ENCODE results near the gene DRAXIN.

Gene DRAXIN

DNA sequence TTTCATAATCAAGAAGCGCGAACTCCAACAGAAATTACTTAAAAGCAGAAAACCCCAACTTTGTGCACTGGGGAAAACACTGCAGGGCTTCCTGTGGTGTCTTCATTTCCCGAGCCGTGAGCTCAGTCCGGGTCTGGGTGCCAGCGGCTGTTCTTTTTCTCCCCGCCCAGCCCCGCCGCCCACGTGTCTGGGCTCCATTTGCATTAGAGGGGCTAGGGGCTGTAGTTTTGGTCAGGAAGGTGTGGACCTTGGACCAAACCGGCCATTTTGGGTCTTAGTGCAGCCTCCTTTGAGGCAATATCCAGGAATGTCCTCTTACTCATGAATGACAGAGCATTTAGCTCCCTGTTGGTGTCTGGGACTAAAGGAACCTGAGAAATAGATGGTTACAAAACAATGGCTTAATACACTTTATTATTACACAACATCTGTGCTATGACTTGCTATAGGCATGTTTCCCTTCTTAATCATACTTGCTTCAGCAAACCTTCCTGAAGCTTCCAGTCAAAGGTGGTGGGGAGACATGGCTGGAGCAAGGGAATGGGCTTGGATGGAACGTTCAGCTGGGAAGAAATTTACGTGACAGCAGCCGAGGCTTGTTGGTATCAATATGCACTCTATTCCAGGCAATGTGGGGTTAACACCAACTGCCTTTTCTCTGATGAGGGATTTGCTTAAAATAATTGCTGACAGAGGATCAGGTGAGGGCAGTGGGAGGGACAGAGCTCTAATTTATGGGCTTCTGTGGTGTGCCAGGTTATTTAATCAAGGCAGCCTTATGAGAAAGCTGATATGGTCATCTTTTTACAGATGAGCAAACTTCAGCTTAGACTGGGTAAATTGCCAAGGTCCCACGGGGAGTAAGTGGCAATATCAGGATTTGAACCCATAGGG lies 45.5 kb downstream of the DRAXIN start:
- peak; percentile 55 for DNase-seq (ENCODE audit: low spot score)

DNA sequence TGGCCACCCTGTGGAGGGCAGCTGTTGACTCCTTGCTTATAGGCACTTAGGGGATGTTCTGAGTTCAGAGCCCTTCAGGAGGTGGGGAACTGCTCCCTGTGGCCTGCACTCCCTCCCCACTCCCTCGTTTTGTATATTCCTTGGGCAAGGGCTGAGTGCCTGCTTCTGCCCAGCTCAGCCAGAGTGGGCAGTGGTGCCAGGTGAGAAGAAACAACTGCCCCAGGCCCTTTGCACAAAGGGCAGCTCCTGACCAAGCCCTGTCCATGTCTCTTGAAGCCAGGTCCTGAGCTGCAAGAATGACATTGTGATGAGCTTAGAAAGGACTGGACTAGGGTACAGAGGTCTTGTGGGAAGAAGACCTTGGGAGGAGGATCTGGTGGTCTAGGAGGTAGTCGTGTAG lies 46.6 kb downstream of the DRAXIN start:
- no peak for DNase-seq (ENCODE audit: low spot score)

DNA sequence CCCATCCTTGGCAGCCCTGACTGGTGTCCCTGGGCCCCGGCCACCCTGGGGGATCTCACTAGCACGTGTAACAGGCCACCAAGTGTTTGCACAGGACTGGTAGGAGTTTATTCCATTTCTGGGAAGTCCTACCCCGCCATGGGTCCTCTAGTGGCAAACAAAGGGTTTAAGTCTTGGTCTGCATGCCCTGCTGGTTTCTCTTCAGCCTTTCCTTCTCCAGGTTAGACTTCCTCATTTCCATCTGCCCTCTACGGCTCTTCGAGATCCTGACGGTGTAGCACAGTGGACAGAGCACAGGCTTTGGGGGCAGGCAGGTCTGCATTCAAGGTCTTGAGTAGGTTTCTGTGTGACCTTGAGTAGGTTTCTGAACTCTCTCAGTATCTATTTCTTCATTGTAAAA lies 47.3 kb downstream of the DRAXIN start:
- no peak for DNase-seq (ENCODE audit: low spot score)

DNA sequence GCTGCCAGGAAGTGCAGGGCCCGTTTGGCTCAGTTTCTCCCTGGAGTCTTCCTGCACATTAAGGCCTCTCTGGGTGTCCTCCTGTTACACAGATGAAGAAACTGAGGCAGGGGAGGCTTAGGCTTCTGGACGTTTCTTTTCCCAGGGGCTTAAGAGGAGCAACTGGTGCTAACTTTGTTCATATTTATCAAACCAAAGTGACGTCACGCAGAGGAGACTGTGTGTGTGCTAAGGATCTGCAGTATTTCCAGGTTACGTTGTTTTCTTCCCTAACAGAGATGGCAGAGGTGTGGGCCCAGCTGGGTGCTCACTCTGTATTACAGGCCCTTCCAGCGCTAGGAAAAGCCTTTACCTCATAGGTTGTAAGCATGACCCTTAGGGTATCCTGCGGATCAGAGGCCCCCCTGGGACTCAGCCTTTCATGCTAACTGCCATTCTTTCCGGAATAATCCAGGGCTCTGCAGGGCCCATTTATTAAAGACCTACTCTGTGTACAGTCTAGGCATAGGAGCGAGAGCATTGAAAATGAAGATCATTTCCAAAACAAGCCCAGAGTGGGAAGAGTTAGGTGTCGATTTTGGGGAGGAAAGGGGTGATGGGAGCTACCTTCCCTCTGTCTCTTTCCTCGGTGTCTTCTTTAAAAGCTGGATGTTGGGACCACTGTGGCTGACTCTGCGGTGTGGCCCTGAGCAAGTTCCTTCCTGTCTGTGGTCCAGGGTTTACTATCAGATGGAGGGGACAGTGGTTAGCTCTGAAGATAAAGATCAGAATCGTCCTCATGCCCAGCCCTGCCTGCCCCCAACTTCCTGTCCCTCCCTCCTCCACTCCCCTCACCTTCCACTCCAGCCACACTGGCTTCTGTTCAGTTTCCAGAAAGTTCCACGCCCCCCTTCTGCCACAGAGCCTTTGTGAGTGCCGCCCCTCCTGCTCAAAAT lies 49.0 kb downstream of the DRAXIN start:
- DNase-seq (ENCODE audit: low spot score) = peak; percentile 31

DNA sequence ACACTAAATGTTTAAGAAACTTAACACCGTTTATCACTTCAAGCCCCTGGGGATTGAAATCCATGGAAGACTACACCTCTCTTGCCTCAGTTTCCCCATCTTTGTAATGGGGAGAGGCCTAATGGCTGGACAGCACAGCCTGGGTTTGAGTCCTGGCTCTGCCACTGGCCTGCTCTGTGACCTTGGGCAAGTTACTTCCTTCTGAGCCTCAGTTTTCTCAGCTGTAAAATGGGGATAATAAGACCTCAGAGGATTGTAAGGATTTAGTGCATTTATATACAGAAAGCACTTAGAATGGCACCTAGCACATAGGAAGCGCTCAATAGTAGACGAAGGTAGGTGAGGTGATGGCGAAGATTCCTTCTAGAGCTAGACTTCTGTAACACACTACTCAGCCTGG lies 50.0 kb downstream of the DRAXIN start:
- no peak for DNase-seq (ENCODE audit: low spot score)

DNA sequence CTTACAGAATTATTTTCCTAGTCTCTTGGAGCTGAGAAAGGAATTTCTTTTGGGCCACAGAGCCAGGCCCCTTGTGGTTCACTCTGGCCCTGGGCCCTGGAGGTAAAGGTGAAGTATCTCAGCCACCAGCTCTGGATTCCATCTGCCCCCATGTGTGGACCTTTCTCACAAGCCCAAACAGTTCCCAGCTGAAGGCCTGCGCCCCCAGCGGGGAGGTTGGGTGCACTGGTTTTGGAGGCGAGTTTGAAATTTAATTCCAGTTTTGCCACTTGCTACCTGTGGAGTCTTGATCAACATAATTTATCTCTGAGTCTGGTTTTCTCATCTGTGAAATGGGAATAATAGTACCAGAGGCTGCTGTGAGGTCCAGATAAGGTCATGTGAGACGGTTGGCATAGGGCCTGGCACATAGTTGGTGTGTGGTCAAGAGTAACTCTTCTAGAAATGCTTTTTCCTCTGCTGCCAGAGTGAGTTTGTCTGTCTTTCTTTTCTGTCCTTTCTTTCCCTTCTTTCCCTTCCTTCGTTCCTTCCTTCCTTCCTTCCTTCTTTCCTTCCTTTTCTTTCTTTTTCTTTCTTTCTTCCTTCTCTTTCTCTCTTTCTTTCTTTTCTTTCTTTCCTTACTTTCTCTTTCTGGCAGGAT lies 50.5 kb downstream of the DRAXIN start:
- DNase-seq (ENCODE audit: low spot score) = peak; percentile 78

DNA sequence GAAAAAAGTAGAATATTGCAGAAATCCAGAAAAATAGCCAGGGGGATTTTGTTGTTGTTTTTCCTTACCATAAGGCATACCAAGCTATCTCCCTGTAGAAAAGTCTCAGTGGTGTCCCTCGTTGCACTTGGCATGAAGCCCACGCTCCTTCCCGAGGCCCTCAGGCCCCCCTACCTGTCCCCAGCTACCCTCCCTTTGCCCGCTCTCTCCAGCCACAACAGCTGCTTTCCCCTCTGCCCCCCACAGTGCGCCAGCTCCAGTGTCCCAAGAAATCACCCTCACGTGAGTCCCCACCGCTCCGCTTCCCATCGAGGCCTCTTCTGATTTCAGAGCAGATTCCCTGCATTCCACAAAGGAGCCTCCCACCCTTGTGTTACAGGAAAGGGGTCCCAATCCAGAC lies 52.8 kb downstream of the DRAXIN start:
- no peak for DNase-seq (ENCODE audit: low spot score)

DNA sequence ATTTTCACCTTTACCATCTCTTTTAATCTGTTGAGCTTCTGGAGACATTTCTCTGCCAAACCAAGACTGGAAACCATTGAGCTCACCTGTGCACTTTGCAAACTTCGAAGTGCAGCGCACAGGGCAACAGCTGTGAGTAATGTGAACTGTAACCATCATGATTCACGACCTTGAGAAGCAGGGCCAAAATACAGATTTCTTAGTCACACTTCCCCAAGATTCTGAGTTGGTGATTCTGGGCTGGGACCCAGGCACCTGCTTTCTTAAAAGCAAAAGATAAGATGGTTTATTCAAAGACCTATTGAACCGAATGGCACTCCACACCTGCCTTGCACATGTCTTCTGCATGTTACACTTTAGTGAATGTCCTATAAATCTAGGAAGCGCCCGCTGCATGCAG lies 54.6 kb downstream of the DRAXIN start:
- DNase-seq (ENCODE audit: low spot score) = no peak

DNA sequence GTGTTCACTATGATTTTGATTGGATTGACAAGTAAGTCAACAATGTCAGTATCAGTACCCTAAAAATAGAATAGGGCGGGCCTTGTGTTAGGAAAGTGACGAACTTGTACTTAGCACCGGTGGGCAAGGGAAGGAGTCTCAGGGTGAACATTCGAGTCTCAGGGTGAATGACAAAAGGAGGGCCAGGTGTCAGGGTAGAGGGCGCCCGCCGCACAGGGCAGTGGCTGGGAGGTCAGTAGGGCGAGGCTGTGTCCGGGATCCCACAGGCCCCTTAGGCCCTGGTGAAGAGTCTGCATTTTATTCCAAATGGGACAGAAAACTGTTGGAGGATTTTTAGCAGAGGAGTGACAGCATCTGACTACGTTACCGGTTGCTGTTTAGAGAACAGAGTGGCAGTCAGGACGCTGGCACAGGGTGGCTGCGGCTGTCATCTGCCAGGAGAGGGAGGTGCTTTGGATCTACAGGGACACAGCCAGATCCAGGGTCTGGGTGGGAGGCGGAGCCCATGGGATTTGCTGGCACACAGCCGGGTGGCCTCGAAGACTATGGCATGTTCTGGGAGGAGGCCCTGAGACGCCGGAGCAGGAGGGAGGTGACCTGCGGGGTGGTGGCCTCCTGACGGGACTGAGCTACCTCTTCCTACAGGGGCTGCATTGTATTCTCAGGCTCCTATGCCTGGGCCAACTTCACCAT lies 55.4 kb downstream of the DRAXIN start:
- DNase-seq (ENCODE audit: low spot score) = no peak

DNA sequence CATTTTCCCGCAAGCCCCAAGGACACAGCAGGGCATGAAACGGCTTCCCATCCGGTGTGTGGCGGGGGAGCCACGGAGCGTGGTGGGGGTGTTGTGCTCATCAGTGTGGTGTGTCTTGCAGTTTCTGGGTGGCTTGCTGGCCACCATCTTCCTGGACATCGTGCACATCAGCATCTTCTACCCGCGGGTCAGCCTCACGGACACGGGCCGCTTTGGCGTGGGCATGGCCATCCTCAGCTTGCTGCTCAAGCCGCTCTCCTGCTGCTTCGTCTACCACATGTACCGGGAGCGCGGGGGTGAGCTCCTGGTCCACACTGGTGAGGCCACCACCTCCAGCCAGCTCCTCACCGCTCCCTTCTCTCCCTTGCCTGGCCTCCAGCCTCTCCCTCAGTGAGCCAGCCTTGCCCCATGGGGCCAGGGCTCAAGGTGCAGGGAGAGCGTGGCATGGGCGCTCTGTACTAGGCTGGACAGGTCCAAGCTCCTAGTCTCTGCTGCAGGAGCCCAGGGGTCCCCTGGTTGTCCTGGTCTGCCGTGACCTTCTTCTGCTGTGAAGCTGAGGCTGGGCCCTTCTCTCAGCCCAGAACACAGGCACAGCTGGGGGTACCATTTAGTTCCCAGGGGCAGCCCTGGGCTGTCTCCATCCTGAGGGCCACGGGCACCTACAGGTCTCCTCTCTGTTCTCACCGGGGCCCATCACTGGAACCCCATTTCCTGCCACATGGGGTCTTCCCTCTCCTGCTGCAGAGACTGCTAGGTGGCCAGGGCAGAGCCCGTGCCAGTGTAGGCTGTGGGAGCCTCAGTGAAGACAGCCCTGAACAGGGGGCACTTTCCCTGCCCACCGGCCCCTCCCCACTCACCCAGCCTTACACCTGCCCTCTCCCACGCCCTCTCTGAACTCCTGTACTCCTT lies 57.0 kb downstream of the DRAXIN start:
- DNase-seq (ENCODE audit: low spot score) = no peak

DNA sequence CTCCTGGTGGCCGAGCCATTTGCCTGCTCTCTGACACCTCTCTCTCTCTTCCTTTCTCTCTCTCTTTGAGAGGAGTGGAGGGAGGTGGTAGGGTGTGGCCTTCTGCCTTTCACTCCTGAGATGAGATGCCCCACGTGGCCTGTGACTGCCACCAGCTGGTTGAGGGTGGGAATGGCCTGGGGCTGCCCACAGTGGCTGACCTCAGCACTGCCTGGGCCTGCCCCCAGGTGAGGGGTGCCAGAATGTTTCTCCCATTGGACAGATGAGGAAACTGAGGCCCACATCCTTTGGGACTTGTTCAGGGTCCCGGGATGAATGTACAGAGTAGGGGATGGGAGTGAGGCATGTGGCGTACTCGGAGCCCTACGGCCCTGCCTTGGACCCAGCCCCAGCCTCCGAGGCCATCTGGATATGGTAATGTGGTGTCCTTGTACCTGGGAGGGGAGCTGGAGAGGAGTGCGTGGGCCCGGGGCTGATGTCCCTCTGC lies 57.7 kb downstream of the DRAXIN start:
- peak; percentile 78 for DNase-seq (ENCODE audit: low spot score)

DNA sequence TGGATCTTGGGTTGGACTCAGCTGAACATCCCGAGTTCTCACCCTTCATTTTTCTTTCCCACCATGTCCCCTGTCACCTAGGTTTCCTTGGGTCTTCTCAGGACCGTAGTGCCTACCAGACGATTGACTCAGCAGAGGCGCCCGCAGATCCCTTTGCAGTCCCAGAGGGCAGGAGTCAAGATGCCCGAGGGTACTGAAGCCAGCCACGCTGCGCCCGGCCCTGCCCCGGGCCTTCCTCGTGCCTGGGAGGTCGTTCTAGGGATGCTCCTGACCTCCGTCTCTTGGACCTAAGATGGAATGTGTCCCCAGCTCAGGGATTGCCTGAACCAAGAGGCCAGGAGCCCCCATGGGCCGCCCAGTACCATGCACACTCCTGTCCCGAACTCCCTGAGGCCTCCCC lies 58.5 kb downstream of the DRAXIN start:
- DNase-seq (ENCODE audit: low spot score) = no peak

DNA sequence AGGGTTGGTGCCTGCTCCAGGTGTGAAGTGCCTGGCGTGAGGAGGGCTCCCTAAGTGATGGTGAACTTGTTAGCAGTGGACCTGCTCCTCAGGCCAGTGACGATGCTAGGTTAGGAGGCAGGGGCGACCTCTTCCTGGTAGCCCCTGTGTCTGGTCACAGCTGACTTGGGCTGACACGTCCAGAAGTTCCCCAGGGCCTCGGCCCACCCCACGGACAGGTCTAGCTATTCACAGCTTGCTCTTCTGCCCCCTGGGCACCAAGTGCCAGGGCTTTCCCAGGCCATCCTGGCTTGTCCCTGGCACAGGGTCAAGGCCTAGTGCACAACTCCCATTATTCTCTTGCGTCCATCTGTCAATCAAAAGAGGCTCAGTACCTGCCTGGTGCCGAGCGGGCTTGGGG lies 59.6 kb downstream of the DRAXIN start:
- DNase-seq (ENCODE audit: low spot score) = no peak

DNA sequence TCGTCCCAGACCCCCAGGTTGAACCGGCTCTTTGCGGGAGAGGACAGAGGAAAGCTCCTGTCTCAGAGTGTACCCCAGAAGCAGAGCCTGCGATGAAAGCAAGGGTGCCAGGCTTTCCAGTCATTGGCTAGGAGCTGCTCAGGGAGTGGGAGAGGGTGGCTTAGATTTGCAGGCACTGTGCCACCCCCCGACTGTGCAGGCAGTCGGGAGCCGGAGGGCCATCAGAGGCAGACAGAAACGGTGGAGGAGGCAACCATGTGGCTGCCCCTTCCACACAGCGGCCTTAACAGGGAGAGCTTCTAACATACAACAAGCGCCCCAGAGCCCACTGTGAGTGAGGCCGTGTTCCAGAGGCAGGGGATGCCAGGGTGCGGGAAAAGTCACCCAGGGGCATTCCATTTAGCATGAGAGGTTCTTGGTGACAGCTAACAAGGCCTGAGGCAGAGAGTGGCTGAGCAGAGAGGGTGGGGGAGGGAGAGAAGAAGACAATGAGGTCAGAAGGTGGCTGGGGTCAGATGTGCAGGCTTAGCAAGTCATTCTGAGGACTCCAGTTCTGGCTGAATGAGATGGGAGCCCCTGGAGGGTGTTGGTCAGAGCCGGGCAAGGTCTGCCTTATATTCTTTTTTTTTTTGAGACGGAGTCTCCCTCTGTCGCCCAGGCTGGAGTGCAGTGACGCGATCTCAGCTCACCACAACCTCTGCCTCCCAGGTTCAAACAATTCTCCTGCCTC lies 61.0 kb downstream of the DRAXIN start:
- DNase-seq (ENCODE audit: low spot score) = no peak

DNA sequence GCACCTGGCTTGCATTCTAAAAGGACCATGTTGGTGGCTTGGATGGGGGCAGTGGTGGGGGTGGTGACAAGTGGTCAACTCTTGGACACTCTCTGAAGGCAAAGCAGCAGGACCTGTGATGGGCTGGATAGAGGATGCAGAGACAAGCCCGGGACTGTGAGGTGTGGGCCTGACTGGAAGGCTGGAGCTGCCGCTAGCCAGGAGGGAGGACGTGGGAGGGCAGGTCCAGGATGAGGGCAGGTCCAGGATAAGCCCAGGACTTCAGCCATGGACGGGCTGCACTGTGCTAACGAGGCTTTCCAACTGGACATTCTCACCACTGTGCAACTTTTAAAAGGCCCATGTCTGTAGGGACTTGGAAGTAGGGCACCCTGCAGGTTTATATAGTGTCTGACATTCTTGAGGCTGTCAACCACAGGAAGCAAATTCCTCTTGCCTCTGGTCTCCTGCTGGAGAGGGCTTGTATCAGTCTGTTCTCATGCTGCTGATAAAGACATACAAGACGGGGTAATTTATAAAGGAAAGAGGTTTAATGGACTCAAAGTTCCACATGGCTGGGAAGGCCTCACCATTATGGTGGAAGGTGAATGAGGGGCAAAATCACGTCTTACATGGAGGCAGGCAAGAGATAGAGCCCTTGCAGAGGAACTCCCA lies 62.2 kb downstream of the DRAXIN start:
- DNase-seq (ENCODE audit: low spot score) = no peak

DNA sequence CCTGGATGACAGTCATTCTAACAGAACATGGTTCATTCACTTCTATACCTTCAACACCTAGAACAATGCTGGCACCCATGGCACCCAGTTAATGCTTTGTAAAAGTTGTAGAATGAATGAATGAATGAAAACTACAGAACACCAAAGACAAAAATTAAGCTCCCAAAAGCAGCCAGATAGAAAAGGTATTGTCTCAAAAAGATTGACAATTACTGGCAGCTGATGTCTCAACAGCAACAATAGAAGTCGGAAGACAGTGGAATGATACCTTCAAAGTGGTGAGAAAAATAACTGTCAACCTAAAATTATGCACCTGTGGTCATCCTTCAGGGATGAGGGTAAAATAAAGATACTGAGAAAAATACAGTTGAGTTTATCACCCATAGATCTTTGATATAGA lies 65.5 kb downstream of the DRAXIN start:
- DNase-seq (ENCODE audit: low spot score) = no peak

DNA sequence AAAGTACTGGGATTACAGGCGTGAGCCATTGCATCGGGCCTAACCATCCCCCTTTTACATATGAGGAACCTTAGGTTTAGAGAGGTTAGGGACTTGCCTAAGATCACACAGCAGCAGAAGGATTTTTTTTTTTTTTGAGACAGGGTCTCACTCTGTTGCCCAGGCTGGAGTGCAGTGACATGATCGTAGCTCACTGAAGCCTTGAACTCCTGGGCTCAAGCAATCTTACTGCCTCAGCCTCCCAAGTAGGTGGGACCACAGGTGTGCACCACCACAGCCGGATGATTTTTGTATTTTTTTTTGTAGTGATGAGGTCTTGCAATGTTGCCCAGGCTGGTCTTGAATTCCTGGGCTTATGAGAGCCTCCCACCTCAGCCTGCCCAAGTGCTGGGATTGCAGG lies 68.3 kb downstream of the DRAXIN start:
- no peak for DNase-seq (ENCODE audit: low spot score)

DNA sequence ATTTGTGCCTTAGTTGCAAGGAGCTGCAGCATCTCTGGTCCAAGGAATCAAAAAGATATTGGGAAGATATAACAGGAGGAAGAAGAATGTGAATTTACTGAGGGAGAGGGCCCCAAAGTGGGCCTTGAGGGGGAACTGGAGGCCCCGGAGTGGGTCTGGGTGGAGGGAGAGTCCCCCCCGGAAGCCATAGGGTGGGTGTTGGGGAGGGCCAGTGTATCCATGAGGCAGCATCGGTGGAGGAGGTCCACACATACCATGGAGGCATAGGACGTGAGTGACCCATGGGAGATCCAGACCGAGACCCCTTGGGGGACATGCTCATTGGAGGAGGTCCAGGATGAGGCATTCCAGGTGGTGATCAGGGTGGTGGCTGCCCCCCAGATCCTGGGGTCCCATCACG lies 69.8 kb downstream of the DRAXIN start:
- no peak for DNase-seq (ENCODE audit: low spot score)

DNA sequence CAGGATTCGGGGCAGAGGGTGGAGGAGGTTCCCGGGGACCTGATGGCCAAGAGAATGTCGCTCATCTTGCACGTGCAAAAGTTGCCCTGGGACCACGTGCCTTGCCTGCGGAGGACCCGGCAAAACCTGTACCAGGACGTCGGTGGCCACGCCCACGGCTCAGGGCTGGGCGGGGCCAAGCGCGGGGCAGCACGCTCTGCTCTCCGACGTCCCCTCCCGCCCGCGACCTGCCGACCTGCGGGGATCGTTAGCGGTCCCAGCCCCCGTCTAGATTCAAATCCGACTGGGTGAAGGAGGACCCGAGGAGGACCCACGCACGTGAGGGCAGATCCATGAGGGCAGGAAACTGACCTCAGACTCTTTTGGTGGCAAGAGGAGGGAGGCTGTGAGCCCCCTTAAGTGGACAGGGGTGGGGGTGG lies 70.5 kb downstream of the DRAXIN start, which contains the start of gene C1orf167:
TSS of gene C1orf167 (plus strand) at position 206 of the 419 bp plus-strand sequence. CDS start 2,208 bp downstream, outside the sequence.
- peak; percentile 36 for DNase-seq (ENCODE audit: low spot score)
